Epithelial cell of proximal tubule (primary cell): ENCODE measurements around the gene FOXL3. TPM values are rescaled to one million over a fixed set of nuclear protein-coding genes. Genes with fewer than 3 reads are reported as not detected.

Experiments used
- DNase-seq: peaks from one replicate; pipeline ENCODE4 v3.0.0-alpha.2; 2011; ENCODE audit warnings: low read depth
- H3K4me3 ChIP-seq: 2 replicates; pipeline ENCODE4 v1.5.1; 2011; ENCODE audit warnings: low read depth, mild to moderate bottlenecking, low read length
- total RNA-seq: library from RNA; depleted of rRNA; stranded (reverse); fragments of >200 nt; gene quantifications from 2 replicates; pipeline ENCODE4 v1.2.3, GENCODE V29; 2015
- TF ChIP-seq, protein P1 (sequence below): conservative IDR thresholded peaks from 2 replicates; pipeline ENCODE4 v1.5.1; 2012; ENCODE audit warnings: low read depth, mild to moderate bottlenecking, low read length

The FOXL3 gene
- total RNA-seq, 1 donor from 2014 or later = not detected

DNA sequence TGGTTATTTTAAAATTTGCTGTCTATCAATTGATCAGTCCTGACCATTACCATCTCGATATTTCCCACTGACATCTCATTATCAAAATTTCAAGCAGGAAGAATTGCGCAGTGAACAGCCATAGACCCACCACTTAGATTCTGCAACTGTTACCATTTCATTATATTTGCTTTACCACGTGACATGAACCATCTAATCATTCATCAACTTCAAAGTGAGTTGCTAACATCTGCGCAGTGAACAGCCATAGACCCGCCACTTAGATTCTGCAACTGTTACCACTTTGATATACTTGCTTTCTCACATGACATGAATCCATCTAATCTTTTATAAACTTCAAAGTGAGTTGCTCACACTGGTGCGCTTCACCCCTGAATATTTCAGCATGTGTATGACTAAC is 22.5 kb downstream of the FOXL3 start:
- TF ChIP-seq, protein P1, sequence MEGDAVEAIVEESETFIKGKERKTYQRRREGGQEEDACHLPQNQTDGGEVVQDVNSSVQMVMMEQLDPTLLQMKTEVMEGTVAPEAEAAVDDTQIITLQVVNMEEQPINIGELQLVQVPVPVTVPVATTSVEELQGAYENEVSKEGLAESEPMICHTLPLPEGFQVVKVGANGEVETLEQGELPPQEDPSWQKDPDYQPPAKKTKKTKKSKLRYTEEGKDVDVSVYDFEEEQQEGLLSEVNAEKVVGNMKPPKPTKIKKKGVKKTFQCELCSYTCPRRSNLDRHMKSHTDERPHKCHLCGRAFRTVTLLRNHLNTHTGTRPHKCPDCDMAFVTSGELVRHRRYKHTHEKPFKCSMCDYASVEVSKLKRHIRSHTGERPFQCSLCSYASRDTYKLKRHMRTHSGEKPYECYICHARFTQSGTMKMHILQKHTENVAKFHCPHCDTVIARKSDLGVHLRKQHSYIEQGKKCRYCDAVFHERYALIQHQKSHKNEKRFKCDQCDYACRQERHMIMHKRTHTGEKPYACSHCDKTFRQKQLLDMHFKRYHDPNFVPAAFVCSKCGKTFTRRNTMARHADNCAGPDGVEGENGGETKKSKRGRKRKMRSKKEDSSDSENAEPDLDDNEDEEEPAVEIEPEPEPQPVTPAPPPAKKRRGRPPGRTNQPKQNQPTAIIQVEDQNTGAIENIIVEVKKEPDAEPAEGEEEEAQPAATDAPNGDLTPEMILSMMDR = no peak
- DNase-seq = no peak

DNA sequence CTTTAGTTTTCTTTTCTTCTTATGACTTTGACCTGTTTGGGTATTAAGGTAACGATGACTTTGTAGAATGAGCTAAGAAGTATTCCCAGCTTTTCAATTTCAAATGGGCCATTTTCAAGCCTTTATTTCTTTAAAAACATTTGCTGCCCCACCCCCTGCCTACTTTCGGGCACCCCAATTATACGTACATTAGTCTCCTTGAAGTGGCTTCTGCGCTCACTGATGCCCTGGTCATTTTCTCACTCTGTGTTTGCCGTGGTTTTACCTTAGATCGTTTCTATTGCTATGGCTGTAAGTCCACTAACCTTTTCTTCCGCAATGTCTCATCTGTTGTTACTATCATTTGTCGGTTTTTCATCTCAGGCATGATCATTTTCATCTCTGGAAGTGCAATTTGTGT is 24.9 kb downstream of the FOXL3 start:
- DNase-seq = no peak
- TF ChIP-seq, protein P1 = no peak
- no peak overlapping the region for H3K4me3 ChIP-seq

More for the DNA sequence above, 22.5 kb downstream of the FOXL3 start:
- H3K4me3 ChIP-seq = no peak overlapping the region

DNA sequence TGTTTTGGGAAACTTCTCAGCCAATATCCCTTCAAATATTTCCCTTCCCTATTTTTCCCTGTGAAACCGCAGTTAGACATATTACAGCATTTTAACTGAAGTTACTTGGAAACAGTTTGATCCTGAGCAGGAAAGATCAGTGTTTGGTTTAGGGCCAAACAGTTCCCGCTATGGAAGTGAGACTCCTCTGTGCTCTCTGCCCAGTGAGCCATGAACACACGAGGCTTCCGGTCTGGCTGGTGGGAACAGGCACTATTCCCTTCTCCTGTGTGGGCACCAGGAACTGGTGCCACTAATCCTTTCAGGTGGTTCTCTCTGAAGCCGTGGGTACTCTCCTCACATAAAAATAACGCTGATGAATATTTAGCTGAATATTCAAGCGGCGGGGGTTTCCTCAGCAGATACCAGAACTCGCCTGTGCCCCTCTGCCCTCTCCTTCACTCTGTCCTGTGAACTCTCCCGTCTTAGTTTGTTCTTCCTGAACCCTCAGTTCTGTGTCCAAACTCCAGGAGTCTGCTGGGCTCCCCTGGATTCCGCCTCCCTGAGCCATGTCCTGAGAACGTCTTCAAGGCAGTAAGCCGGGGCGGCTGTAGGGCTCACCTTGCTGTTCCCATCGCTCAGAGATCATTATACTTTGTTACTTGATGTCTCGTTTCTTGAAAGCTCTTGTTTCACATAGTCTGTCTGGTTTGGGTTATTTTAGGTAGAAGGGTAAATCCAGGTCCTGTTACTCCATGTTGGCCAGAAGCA is 25.7 kb downstream of the FOXL3 start:
- TF ChIP-seq, protein P1 = no peak
- DNase-seq = no peak
- H3K4me3 ChIP-seq = no peak overlapping the region

DNA sequence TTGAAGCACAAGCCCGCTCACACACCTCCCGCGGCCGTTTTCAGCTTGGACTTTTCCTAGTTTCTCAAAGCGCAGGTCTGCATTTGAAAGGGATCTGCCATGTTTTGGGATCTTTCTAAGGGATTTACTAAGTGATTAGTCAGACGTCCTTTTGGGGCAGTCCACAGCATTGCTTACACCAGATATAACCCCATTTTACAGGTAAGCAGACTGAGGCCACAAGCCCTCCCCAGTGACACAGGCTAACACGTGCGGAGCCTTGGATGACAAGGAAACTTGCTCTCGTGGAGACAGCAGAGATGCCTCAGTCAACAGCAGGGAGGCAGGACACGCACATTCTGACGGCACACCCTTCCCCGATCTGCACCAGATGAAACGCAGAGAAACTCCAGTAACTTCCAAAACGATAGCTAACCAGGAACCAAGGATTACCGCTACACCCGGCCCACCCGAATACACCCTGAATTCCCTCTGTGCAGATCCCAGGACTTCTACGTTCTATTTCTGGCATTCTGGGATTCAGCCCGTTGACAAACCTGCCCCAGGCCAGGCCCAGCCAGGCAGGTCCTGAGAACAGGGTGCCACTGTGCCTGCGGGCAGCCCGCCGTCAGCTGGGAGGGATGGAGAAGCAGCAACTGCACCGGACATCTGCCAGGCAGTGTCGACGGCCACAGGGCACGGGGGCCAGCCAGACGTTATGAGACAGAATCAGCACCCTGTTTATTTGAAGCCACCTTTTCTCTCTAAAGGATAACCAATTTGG is 27.9 kb downstream of the FOXL3 start:
- TF ChIP-seq, protein P1 = no peak
- no peak overlapping the region for H3K4me3 ChIP-seq
- no peak for DNase-seq

DNA sequence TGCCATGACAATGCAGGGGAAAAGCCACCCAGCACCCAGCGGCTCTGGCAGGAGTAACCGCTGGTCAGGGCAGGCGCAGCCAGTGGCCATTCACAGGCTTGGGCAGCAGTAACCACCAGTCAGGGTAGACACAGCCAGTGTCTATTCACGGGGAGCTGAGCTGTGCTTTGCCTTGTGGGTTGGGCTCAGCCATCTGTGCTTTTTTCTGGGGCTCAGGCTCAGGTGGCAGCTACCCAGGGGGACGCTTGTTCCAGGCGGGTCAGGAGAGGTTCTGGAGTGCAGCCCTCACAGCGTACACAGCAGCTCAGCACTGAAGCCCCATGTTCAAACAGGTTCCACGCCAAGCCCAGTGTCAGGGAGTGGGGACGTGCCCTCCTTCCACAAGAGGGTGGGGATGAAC is 28.5 kb downstream of the FOXL3 start:
- TF ChIP-seq, protein P1 = no peak
- DNase-seq = no peak
- H3K4me3 ChIP-seq = no peak overlapping the region

DNA sequence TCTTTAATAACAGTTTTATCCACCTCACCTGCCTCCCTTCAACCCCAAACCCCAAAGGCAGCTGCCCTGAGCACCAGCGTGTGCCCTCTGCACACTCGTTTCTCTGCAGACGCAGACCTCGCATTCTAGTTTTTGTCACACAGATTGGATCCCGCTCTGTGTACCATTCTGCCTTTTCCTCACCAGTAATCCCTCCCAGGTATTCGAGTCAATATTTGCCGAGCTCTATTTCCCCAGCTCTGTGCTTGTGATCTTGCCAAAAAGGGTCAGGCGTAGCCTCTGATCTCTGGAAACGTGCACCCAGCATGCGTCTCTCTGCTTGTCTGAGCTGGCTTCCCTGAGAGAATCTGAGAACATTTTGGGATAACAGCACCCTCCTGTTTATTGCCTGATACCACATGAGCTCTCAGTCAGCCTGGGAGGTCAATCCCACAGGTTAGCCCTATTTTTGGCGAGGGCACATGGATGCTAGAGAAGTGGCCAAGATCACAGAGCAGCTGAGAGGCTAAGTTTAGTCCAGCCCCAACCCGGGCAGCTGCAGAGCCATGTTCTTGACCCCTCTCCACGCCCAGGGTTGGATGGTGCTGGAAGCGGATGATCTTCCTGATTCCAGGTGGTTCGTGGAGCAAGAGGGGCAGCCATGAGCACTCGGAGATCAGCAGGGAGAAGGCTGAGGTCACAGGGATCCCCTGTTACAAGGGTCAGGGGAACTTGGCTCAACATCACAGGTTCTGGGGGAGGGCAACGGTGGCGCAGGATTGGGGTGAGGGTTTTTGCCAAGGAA is 29.1 kb downstream of the FOXL3 start:
- no peak for DNase-seq
- TF ChIP-seq, protein P1 = no peak
- H3K4me3 ChIP-seq = no peak overlapping the region
